Erythroblast (primary cell): Measurements from ENCODE around the gene LAYN.

Source experiments
- GATA1 ChIP-seq: IDR thresholded peaks from 2 replicates; pipeline ENCODE4 v1.6.1; 2011; ENCODE audit warnings: low read depth, mild to moderate bottlenecking, control low read depth, low read length, moderate library complexity
- POLR2A ChIP-seq: IDR thresholded peaks from 2 replicates; pipeline ENCODE4 v1.6.1; 2011; ENCODE audit warnings: mild to moderate bottlenecking, low read length

DNA sequence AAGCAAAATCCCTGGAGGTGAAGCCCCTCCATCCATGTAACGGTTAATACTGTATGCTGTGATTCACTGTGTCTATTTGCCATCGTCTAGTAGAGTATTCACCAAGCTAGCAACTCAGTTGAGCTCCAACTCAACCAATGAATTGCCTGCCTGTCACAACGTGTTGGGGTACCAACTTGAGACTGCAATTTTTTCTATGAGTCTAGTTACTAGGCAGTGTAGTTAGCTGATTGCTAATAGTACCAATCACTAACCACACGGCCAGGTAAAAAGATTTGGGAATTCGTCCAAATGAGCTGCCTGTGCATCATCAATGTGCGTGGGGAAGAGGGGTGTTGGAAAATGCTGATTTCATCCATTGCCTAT, 27.3 kb upstream of the LAYN start:
- no peak for TF ChIP-seq POLR2A
- no peak for TF ChIP-seq GATA1
